ENCODE measurements around the gene BMPR1B.

DNA sequence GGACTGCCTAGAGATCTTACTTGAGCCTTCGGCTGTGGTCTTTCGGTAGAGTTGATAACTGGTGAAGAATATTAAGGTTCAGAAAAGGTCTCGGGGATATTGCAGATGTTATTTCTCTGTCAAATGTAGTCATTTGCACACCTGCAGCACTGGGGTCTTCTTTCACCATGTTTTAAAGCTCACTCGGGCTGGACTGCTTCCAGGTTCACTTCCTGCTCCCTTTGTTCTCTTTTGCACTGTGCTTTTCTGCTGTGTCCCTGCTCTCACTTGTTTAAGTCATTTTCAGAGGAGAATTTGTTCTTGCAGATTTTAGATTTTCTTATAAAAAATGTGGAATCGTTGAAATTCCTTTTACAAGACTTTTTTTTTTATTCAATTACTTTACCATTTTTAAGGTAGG, 68.5 kb downstream of the BMPR1B start:
- TF ChIP-seq, protein P1, sequence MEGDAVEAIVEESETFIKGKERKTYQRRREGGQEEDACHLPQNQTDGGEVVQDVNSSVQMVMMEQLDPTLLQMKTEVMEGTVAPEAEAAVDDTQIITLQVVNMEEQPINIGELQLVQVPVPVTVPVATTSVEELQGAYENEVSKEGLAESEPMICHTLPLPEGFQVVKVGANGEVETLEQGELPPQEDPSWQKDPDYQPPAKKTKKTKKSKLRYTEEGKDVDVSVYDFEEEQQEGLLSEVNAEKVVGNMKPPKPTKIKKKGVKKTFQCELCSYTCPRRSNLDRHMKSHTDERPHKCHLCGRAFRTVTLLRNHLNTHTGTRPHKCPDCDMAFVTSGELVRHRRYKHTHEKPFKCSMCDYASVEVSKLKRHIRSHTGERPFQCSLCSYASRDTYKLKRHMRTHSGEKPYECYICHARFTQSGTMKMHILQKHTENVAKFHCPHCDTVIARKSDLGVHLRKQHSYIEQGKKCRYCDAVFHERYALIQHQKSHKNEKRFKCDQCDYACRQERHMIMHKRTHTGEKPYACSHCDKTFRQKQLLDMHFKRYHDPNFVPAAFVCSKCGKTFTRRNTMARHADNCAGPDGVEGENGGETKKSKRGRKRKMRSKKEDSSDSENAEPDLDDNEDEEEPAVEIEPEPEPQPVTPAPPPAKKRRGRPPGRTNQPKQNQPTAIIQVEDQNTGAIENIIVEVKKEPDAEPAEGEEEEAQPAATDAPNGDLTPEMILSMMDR (IDR thresholded peaks at IDR 0.05; ENCODE audit: control extremely low read depth in 1 of 3, insufficient read depth in 1 of 3, low read depth in 1 of 3, low read length in 3 of 3): no peak
- TF ChIP-seq RFX5 (IDR thresholded peaks at IDR 0.05; ENCODE audit: borderline replicate concordance, low read depth, low read length) (no peak), MAFK (IDR thresholded peaks at IDR 0.05; ENCODE audit: low read depth, low read length) (no peak)

Measured in H1 (cell line).